Activated CD4-positive, alpha-beta memory T cell treated with anti-CD3 and anti-CD28 coated beads for 36 hours (primary cell): ENCODE data around the gene MELK. TPM values are rescaled to one million over a fixed set of nuclear protein-coding genes. Genes with fewer than 3 reads are reported as not detected.
"Not testable (repeated sequence)": the region's sequence is repeated elsewhere in the genome, so short reads cannot be mapped to it uniquely, and the experiment has no call there.

Source experiments
- CTCF ChIA-PET: fragments of 350-600 bp; sonication (Branson Sonifier 250); formaldehyde crosslinking; loops from one replicate; lab custom pipeline; 2021; ENCODE audit warnings: antibody characterized with exemption, inconsistent platforms; lab: Charles Lee
- POLR2A ChIA-PET: fragments of 350-600 bp; sonication (Branson Sonifier 250); formaldehyde crosslinking; loops from one replicate; lab custom pipeline; 2021; ENCODE audit warnings: antibody characterized with exemption; lab: Charles Lee
- DNase-seq: peaks from one replicate; pipeline ENCODE4 v3.0.0-alpha.2; 2020
- H3K27ac Mint-ChIP-seq: one replicate; pipeline ENCODE4 v1.8.0; 2021; ENCODE audit warnings: mixed read lengths
- H3K27me3 Mint-ChIP-seq: one replicate; pipeline ENCODE4 v1.8.0; 2021; ENCODE audit warnings: mixed read lengths
- H3K36me3 Mint-ChIP-seq: one replicate; pipeline ENCODE4 v1.8.0; 2021; ENCODE audit warnings: mixed read lengths
- H3K4me1 Mint-ChIP-seq: one replicate; pipeline ENCODE4 v1.8.0; 2021; ENCODE audit warnings: low read depth, mixed read lengths
- H3K4me3 Mint-ChIP-seq: one replicate; pipeline ENCODE4 v1.8.0; 2021; ENCODE audit warnings: mild to moderate bottlenecking, mixed read lengths
- H3K9me3 Mint-ChIP-seq: one replicate; pipeline ENCODE4 v1.8.0; 2021; ENCODE audit warnings: mixed read lengths
- intact Hi-C: fragments of 100-400 bp; cut with micrococcal nuclease; formaldehyde crosslinking; loops from one replicate; pipeline ENCODE4 v1.15.1; 2023
- total RNA-seq, 2 experiments: library from RNA; stranded (reverse); gene quantifications; one replicate each; pipeline ENCODE4 v1.2.3, GENCODE V29; 2021

MELK gene
- total RNA-seq, result 10 to 100 TPM; 68.4 to 69.6 TPM

DNA sequence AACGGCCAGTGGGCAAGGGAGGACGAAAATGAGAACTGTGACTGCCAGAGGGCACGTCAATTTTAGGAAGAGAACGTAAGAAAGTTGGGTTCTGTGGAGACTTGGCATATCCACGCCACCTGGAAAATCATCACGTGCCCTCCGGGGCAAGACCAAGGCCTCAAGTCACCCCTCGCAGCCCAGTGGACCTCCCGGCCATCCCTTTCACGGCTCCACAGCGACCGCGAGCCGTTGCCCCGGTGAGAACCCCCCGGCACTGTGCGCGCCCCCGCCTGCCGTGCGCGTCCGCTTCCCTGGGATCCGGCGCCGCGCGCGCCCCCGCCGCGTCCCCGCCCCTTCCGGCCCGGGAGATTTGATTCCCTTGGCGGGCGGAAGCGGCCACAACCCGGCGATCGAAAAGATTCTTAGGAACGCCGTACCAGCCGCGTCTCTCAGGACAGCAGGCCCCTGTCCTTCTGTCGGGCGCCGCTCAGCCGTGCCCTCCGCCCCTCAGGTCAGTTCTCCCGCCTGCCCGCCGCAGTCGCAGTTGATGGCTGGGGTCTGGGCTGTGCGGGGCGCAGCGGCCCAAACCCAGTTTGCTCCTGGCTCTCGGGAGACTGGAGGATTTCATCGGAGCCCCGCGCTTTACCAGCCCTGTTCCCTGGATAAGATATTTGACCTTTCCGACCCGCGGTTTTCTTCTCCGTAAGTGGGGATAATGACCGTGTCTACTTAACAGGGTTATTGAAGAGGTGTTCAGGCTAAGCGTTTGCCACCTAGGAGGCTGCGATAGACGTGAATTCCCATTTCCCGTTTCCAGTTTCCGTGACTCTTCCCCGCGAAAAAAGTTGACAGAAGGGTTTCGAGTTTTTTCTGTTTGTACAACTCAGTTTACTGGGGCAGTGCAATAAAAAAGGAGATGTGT is at the start of gene MELK:
Gene MELK (plus strand): TSS at position 381 of the 904 bp plus-strand sequence. CDS start 8,787 bp downstream, outside the sequence.
- no peaks in the 10 kb centered on the region for H3K9me3 Mint-ChIP-seq
- H3K4me1 Mint-ChIP-seq, result peaks cover 30% of the 10 kb centered on the region
- H3K4me3 Mint-ChIP-seq, result peak within 1 kb of the TSS; percentile 92
- H3K27me3 Mint-ChIP-seq, result no peaks in the 10 kb centered on the region
- ChIA-PET CTCF (interaction anchor here (1.1 to 2.3 kb wide), 2 partner anchors 166 kb away, joined by 5 to 12 read pairs; no protein-coding TSS in a partner anchor), POLR2A (interaction anchor here (0.6 kb wide), 1 partner anchor 724 kb away, joined by 4 read pairs; no protein-coding TSS in a partner anchor)
- intact Hi-C loops, result loop anchor here (2.0 to 10.0 kb wide), 3 partner anchors 172 to 1182 kb away; partner anchors contain the start of genes CLTA, RNF38 and TRMT10B
- peaks cover 31% of the 10 kb centered on the region for H3K36me3 Mint-ChIP-seq
- peak; percentile 90 for DNase-seq
- H3K27ac Mint-ChIP-seq, result peak within 1 kb of the TSS; percentile 80

DNA sequence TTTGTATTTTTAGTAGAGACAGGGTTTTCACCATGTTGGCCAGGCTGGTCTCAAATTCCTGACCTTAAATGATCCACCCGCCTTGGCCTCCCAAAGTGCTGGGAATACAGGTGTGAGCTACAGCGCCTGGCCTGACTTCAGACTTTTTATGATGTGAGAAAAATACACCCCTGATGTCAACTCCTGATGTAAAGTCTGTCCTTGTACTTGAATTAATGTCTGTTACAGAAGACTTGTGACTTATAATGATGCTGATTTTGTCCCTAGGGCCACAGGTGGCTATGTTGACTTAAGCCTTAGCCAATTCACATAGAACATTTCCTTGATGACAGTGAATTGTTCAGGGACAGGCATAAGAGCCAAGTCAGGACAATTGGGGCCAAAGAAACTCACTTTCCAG is 42.5 kb upstream of the MELK start:
- Mint-ChIP-seq H3K27ac (no peak overlapping the region), H3K4me1 (no peaks in the 10 kb centered on the region)
- intact Hi-C loops, result no loop called here

DNA sequence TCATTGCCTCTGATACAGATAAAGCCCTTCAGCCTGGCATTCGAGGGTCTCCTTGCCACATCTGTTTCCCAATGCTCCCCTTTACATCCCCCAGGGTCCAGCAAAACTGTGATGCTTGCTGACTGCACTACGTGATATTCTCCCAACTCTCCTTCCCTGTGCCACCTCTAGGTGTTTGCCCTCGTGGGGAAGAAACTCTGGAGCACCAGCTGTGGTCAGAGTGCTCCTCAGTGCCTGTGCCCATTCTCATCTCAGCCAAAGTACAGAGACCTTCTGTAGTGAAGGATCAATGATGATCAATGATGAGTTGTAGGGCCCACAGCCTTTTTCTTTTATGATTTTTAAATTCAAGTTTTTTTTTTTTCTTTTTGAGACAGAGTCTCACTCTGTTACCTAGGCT is 40.3 kb upstream of the MELK start:
- intact Hi-C loops, result no loop called here
- Mint-ChIP-seq H3K4me1 (no peaks in the 10 kb centered on the region), H3K4me3 (no peak overlapping the region), H3K36me3 (no peaks in the 10 kb centered on the region), H3K27me3 (no peaks in the 10 kb centered on the region), H3K27ac (no peak overlapping the region), H3K9me3 (peaks cover 2% of the 10 kb centered on the region)
- CTCF ChIA-PET, result no interaction called here
- POLR2A ChIA-PET, result no interaction called here
- DNase-seq, result no peak

More for the DNA sequence above, 42.5 kb upstream of the MELK start:
- Mint-ChIP-seq H3K4me3 (no peak overlapping the region), H3K9me3 (peaks cover 2% of the 10 kb centered on the region), H3K27me3 (no peaks in the 10 kb centered on the region), H3K36me3 (no peaks in the 10 kb centered on the region)
- CTCF ChIA-PET, result no interaction called here
- no peak for DNase-seq
- POLR2A ChIA-PET, result no interaction called here

DNA sequence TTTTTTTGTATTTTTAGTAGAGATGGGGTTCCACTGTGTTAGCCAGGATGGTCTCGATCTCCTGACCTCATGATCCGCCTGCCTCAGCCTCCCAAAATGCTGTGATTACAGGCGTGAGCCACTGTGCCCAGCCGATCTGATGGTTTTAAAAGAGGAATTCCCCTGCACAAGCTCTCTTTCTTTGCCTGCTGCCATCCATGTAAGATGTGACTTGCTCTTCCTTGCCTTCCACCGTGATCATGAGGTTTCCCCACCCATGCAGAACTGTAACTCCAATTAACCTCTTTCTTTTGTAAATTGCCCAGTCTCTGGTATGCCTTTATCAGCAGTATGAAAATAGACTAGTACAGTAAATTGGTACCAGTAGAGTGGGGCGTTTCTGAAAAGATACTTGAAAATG is 39.0 kb upstream of the MELK start:
- CTCF ChIA-PET, H3K4me3 Mint-ChIP-seq, POLR2A ChIA-PET, H3K9me3 Mint-ChIP-seq, H3K27ac Mint-ChIP-seq, intact Hi-C loops, DNase-seq, H3K4me1 Mint-ChIP-seq, H3K27me3 Mint-ChIP-seq, H3K36me3 Mint-ChIP-seq: not testable (repeated sequence)

DNA sequence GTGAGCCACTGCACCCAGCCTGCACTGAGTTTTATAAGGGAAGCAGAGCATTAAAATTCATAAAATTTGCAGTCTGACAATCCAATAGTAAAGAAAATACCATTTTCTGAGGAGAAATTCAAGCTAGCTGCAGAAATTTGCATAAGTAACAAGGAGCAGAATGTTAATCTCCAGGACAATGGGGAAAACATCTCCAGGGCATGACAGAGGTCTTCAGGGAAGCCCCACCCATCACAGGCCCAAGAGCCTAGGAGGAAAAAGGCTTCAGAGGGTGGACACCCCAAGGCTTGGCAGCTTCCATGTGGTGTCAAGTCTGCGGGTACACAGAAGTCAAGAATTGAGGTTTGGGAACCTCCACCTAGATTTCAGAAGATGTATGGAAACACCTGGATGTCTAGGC is 37.6 kb upstream of the MELK start:
- Mint-ChIP-seq H3K9me3 (peaks cover 2% of the 10 kb centered on the region), H3K4me1 (no peaks in the 10 kb centered on the region), H3K27ac (no peak overlapping the region), H3K4me3 (no peak overlapping the region), H3K36me3 (no peaks in the 10 kb centered on the region), H3K27me3 (no peaks in the 10 kb centered on the region)
- ChIA-PET POLR2A (no interaction called here), CTCF (interaction anchor here (2.6 kb wide), 1 partner anchor 128 kb away, joined by 9 read pairs; no protein-coding TSS in a partner anchor)
- intact Hi-C loops, result no loop called here
- DNase-seq, result no peak

DNA sequence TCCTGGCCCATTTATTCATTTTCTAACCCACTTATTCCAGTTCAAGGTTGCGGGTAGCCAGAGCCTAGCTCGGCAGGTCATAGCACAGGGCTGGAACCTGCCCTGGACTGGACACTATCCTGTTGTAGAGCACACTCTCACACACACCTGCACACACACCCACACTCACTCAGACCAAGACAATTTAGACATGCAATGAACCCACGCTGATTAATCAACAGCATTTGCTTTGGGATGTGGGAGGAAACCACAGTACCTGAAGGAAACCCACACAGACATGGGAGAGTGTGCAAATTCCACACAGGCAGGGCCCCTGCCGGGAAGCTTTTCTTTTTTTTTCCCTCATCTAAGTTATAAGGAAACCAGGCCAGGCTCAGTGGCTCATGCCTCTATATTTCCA is 34.8 kb upstream of the MELK start:
- DNase-seq, result no peak
- intact Hi-C loops, result no loop called here
- Mint-ChIP-seq H3K4me1 (no peaks in the 10 kb centered on the region), H3K9me3 (peaks cover 2% of the 10 kb centered on the region), H3K36me3 (no peaks in the 10 kb centered on the region), H3K27me3 (no peaks in the 10 kb centered on the region), H3K27ac (no peak overlapping the region), H3K4me3 (no peak overlapping the region)
- ChIA-PET CTCF (no interaction called here), POLR2A (interaction anchor here (0.6 kb wide), 1 partner anchor 73 kb away, joined by 3 read pairs; no protein-coding TSS in a partner anchor)

DNA sequence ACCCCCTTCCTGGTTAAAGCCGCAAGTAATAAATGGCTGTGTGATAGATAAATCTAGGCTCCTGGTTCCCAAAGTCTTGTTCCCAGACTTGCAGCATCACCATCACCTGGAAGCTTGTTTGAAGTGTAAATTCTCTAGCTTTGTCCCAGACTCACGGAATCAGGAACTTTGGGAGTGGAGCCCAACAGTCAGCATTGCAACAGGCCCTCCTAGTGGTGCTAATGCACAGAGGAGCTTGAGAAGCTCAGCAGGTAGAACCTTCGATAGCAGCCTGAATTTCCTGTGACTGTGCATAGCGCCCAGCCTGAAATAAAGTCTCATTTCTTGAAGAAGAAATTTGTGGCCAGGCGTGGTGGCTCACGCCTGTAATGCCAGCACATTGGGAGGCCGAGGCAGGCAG is 30.3 kb upstream of the MELK start:
- H3K4me3 Mint-ChIP-seq, result no peak overlapping the region
- no peaks in the 10 kb centered on the region for H3K4me1 Mint-ChIP-seq
- CTCF ChIA-PET, result no interaction called here
- POLR2A ChIA-PET, result no interaction called here
- no peak overlapping the region for H3K27ac Mint-ChIP-seq
- no peak for DNase-seq
- H3K36me3 Mint-ChIP-seq, result no peaks in the 10 kb centered on the region
- no peaks in the 10 kb centered on the region for H3K27me3 Mint-ChIP-seq
- no peaks in the 10 kb centered on the region for H3K9me3 Mint-ChIP-seq
- intact Hi-C loops, result no loop called here

DNA sequence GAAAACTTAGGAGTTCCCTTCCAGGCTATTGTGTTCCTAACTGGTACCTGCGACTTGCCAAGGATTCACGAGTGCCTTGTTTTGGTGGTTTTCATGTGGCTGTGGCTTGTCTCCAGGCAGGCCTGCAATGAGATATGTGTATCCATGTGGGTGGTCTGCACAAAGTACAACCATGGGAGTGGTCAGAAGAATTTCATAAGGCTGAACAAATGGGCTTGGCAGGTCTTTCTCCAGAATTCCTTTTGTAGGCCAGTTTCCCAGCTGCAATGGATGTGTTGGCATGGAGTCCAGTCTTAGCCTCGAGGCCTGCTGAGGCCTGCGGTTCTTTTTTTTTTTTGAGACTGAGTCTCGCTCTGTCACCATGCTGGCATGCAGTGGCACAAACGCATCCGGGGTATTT is 28.8 kb upstream of the MELK start:
- Mint-ChIP-seq H3K4me3 (no peak overlapping the region), H3K4me1 (no peaks in the 10 kb centered on the region), H3K27me3 (peaks cover 4% of the 10 kb centered on the region), H3K27ac (no peak overlapping the region), H3K9me3 (no peaks in the 10 kb centered on the region), H3K36me3 (no peaks in the 10 kb centered on the region)
- intact Hi-C loops, result no loop called here
- no peak for DNase-seq
- ChIA-PET POLR2A (no interaction called here), CTCF (no interaction called here)

DNA sequence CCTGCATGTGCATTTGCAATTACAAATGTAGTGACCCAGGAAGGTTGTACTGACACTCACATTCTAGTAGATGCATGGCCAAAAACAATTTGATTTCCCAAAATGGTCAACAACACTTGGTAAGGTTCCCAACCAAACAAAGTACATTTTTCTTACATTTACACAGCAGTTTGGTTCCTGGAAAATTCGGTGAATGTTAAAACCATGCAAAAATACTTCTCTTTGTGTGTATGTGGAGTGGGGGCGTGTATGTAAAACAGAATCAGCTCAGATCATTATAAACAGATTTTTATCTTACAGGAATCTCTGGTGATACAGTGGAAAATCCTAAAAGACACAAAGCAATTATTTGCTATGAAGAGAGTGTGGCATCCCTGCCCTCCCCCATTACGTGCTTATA is 25.1 kb upstream of the MELK start:
- Mint-ChIP-seq H3K4me1 (no peaks in the 10 kb centered on the region), H3K4me3 (no peak overlapping the region), H3K36me3 (no peaks in the 10 kb centered on the region), H3K27me3 (peaks cover 4% of the 10 kb centered on the region), H3K27ac (no peak overlapping the region), H3K9me3 (no peaks in the 10 kb centered on the region)
- no peak for DNase-seq
- intact Hi-C loops, result no loop called here
- CTCF ChIA-PET, result no interaction called here
- POLR2A ChIA-PET, result no interaction called here

DNA sequence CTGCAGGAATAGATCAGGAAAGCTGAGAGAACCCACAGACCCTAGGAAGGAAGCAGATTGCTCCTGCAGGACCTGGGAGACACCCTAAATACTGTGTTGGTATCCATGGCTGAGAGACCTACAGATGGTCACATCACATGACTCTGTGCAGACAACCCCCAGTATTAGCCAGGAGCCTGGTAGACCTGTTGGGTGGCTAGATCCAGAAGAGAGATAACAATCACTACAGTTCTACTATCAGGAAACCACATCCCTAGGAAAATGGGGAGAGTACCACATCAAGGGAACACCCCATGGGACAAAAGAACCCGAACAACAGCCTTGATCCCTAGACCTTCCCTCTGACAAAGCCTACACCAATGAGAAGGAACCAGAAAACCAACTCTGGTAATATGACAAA is 24.2 kb upstream of the MELK start:
- intact Hi-C loops, result no loop called here
- CTCF ChIA-PET, result no interaction called here

DNA sequence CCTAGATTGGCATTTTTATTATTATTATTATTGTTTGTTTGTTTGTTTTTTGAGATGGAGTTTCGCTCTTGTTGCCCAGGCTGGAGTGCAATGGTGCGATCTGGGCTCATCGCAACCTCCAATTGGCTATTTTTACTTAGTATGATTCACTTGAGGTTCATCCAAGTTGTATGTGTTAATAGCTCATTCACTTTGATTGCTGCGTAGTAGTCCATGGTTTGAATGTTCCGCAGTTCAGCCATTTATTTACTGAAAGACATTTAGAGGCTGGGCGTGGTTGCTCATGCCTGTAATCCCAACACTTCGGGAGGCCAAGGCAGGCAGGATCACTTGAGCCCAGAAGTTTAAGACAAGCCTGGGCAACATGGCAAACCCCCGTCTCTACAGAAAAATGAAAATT is 22.6 kb upstream of the MELK start:
- ChIA-PET CTCF (interaction anchor here (12.1 kb wide), 1 partner anchor 145 kb away, joined by 342 read pairs; no protein-coding TSS in a partner anchor), POLR2A (no interaction called here)
- no peak overlapping the region for H3K4me3 Mint-ChIP-seq
- intact Hi-C loops, result loop anchor here (10.0 kb wide), 1 partner anchor 45 kb away; no protein-coding TSS in a partner anchor
- no peak overlapping the region for H3K27ac Mint-ChIP-seq
- DNase-seq, result no peak
- no peaks in the 10 kb centered on the region for H3K9me3 Mint-ChIP-seq
- peaks cover 4% of the 10 kb centered on the region for H3K27me3 Mint-ChIP-seq
- H3K4me1 Mint-ChIP-seq, result no peaks in the 10 kb centered on the region
- no peaks in the 10 kb centered on the region for H3K36me3 Mint-ChIP-seq

More for the DNA sequence above, 24.2 kb upstream of the MELK start:
- POLR2A ChIA-PET, result no interaction called here
- no peaks in the 10 kb centered on the region for H3K4me1 Mint-ChIP-seq
- no peak for DNase-seq
- no peak overlapping the region for H3K4me3 Mint-ChIP-seq
- H3K36me3 Mint-ChIP-seq, result no peaks in the 10 kb centered on the region
- no peaks in the 10 kb centered on the region for H3K9me3 Mint-ChIP-seq
- no peak overlapping the region for H3K27ac Mint-ChIP-seq
- peaks cover 4% of the 10 kb centered on the region for H3K27me3 Mint-ChIP-seq

DNA sequence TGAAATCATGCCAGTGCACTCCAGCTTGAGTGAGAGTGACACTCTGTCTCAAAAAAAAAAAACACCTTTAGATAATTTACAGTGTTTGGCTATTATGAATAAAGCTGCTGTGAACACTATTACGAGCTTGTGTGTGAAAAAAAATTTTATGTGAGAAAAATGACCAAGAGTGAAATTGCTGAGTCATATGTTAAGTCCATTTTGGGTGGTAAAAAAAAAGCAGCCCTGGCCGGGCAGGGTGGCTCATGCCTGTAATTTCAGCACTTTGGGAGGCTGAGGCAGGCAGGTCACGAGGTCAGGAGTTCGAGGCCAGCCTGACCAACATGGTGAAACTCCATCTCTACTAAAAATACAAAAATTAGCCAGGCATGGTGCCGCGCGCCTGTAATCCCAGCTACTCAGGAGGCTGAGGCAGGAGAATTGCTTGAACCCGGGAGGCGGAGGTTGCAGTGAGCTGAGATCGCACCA is 22.0 kb upstream of the MELK start:
- POLR2A ChIA-PET, H3K4me3 Mint-ChIP-seq: not testable (repeated sequence)

More for the DNA sequence above, 22.0 kb upstream of the MELK start:
- H3K27ac Mint-ChIP-seq, H3K4me1 Mint-ChIP-seq, DNase-seq, H3K27me3 Mint-ChIP-seq, H3K9me3 Mint-ChIP-seq, H3K36me3 Mint-ChIP-seq: not testable (repeated sequence)
- CTCF ChIA-PET, result interaction anchor here (12.1 kb wide), 1 partner anchor 145 kb away, joined by 342 read pairs; no protein-coding TSS in a partner anchor
- intact Hi-C loops, result loop anchor here (10.0 kb wide), 1 partner anchor 46 kb away; no protein-coding TSS in a partner anchor
